HG02763 (cell line): ENCODE data around the gene CDC20.
A peak's percentile ranks its signal among the peaks of the same experiment; 100 is the strongest.

Experiments used
- ATAC-seq: cut with Tn5 transposase; IDR thresholded peaks from one replicate; pipeline ENCODE4 v1.9.1; 2021; ENCODE audit warnings: mild to moderate bottlenecking, moderate library complexity; ENCODE audit not compliant: unreplicated experiment

The CDC20 gene

GRCh38 chr1:43358746-43359693 lies at the start of gene CDC20:
Gene CDC20, plus strand, starts transcription at chr1:43358981. Its CDS starts 235 bp downstream, at chr1:43359216.
- peak; percentile 91 for ATAC-seq

GRCh38 chr1:43309405-43310025 lies 49.3 kb upstream of the CDC20 start:
- no peak for ATAC-seq

GRCh38 chr1:43311521-43311920 lies 47.3 kb upstream of the CDC20 start:
- ATAC-seq = no peak

- ATAC-seq = no peak
Observed at GRCh38 chr1:43312212-43312623, 46.6 kb upstream of the CDC20 start.

GRCh38 chr1:43312663-43313515 lies 45.9 kb upstream of the CDC20 start:
- no peak for ATAC-seq

- ATAC-seq = no peak
Observed at GRCh38 chr1:43313771-43314170, 45.0 kb upstream of the CDC20 start.

- no peak for ATAC-seq
Observed at GRCh38 chr1:43314233-43314632, 44.5 kb upstream of the CDC20 start.

- ATAC-seq = no peak
Observed at GRCh38 chr1:43315481-43315880, 43.3 kb upstream of the CDC20 start.

GRCh38 chr1:43315963-43316737 lies 42.6 kb upstream of the CDC20 start:
- ATAC-seq = no peak

GRCh38 chr1:43316738-43317520 lies 41.9 kb upstream of the CDC20 start:
- no peak for ATAC-seq

GRCh38 chr1:43317817-43318471 lies 40.8 kb upstream of the CDC20 start:
- no peak for ATAC-seq

GRCh38 chr1:43318831-43319230 lies 40.0 kb upstream of the CDC20 start:
- no peak for ATAC-seq

- ATAC-seq = no peak
Observed at GRCh38 chr1:43319288-43319687, 39.5 kb upstream of the CDC20 start.

- ATAC-seq = no peak
Observed at GRCh38 chr1:43319766-43320165, 39.0 kb upstream of the CDC20 start.

- no peak for ATAC-seq
Observed at GRCh38 chr1:43321331-43321891, 37.4 kb upstream of the CDC20 start.

- no peak for ATAC-seq
Observed at GRCh38 chr1:43322506-43322905, 36.3 kb upstream of the CDC20 start.

GRCh38 chr1:43324810-43325209 lies 34.0 kb upstream of the CDC20 start:
- ATAC-seq = no peak

- no peak for ATAC-seq
Observed at GRCh38 chr1:43325381-43325780, 33.4 kb upstream of the CDC20 start.
